Measurements from ENCODE around the gene SPANXD. TPM values are rescaled to one million over a fixed set of nuclear protein-coding genes. Genes with fewer than 3 reads are reported as not detected.

Gene SPANXD
- total RNA-seq, 1 donor from 2014 or later: not detected

DNA sequence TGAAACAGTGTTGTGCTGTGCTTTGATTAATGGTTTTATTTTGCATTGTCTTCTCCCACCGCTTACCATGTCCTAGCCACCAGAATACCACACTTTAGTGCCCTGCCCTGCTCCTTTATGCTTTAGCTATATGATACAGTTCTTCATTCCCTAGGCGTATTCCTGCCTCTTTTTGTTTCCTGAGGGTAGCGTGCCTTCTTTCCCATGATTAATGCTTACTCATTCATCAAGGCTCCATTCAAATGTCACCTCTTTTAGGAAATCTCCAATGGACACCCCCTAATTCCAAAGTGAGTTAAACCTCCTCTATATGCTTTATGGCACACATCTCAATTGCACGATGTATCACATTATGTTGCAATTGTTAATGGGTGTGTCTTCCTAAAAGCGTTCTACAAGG is 46.3 kb downstream of the SPANXD start:
- TF ChIP-seq, protein P1, sequence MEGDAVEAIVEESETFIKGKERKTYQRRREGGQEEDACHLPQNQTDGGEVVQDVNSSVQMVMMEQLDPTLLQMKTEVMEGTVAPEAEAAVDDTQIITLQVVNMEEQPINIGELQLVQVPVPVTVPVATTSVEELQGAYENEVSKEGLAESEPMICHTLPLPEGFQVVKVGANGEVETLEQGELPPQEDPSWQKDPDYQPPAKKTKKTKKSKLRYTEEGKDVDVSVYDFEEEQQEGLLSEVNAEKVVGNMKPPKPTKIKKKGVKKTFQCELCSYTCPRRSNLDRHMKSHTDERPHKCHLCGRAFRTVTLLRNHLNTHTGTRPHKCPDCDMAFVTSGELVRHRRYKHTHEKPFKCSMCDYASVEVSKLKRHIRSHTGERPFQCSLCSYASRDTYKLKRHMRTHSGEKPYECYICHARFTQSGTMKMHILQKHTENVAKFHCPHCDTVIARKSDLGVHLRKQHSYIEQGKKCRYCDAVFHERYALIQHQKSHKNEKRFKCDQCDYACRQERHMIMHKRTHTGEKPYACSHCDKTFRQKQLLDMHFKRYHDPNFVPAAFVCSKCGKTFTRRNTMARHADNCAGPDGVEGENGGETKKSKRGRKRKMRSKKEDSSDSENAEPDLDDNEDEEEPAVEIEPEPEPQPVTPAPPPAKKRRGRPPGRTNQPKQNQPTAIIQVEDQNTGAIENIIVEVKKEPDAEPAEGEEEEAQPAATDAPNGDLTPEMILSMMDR (IDR thresholded peaks at IDR 0.05; ENCODE audit: insufficient read depth, low read length, poor library complexity, severe bottlenecking): no peak

More for the DNA sequence above, 46.3 kb downstream of the SPANXD start:
- H3K27me3 ChIP-seq (ENCODE audit: control insufficient read depth, insufficient read depth, low read length): no peaks in the 10 kb centered on the region
- H3K36me3 ChIP-seq (ENCODE audit: control insufficient read depth, insufficient read depth, low read length): no peaks in the 10 kb centered on the region
- DNase-seq (ENCODE audit: low read depth): no peak
- no peak overlapping the region for H3K4me3 ChIP-seq (ENCODE audit: low read depth, low read length)

Other genes with a start within 250 kb of the SPANXD start
- 0.41 TPM in 1 of 2 replicates, not detected in the other for gene SPANXA1, start 114.0 kb downstream of the SPANXD start, total RNA-seq
- 0.41 TPM in 1 of 2 replicates, not detected in the other for gene SPANXA2, start 109.0 kb downstream of the SPANXD start, total RNA-seq
- gene MAGEC3, start 139.6 kb upstream of the SPANXD start, total RNA-seq: not detected in 2 replicates
- gene MAGEC1, start 205.2 kb upstream of the SPANXD start, total RNA-seq: not detected in 2 replicates

Data from kidney epithelial cell (primary cell).